Activated CD4-positive, alpha-beta T cell treated with anti-CD3 and anti-CD28 coated beads for 24 hours (primary cell): ENCODE results near the gene UBTD2.
A peak's percentile ranks its signal among the peaks of the same experiment; 100 is the strongest.
"Not testable (repeated sequence)": the region's sequence is repeated elsewhere in the genome, so short reads cannot be mapped to it uniquely, and the experiment has no call there.

Experiments
- DNase-seq, 2 donors: peaks; one replicate each; pipeline ENCODE4 v3.0.0-alpha.2; 2020; ENCODE audit warnings: low read depth in 2 of 2

UBTD2 gene

DNA sequence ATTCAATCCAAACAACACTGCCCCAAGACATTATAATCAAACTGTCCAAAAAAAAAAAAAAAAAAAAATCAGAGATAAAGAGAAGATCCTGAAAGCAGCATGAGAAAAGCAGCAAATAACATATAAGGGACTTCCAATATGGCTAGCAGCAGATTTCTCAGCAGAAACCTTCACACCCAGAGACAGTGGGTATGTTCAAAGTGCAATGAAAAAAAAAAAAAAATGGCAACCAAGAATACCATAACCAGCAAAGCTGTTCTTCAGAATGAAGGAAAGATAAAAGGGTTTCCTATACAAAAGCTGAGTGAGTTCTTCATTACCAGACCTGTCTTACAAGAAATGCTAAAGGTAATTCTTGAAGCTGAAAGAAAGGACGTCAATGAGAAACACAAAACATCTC is 32.1 kb downstream of the UBTD2 start:
- DNase-seq, result no peak

DNA sequence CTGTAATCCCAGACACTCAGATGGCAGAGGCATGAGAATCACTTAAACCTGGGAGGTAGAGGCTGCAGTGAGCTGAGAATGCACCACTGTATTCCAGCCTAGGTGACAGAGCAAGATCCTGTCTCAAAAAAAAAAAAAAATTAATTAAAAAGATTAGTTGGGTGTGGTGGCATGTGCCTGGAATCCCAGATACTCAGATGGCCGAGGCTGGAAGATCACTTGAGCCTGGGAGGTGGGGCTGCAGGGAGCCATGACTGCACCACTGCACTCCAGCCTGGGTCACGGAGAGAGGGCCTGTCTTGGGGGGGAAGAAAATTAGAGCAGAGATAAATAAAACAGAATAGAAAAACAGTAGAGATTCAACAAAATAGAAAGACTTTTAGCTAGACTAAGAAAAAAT is 34.9 kb downstream of the UBTD2 start:
- no peak for DNase-seq

DNA sequence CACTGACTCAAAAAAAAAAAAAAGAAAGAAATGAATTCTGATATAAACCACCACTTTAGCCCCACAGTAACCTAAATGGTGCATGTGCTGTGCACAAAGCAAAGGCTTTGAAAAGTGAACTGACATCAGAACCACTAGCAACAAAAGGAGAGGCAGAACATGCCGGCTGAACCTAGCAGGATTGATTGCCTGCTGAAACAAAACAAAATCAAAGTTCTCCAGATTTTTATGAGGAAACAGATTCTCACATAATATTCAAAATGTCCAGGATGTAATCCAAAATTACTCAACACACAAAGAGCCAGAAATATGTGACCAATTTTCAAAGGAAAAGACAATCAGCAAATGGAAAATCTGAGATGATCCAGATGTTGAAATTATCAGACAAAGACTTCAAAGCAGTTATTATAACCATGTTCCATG is 37.9 kb downstream of the UBTD2 start:
- DNase-seq, result no peak

DNA sequence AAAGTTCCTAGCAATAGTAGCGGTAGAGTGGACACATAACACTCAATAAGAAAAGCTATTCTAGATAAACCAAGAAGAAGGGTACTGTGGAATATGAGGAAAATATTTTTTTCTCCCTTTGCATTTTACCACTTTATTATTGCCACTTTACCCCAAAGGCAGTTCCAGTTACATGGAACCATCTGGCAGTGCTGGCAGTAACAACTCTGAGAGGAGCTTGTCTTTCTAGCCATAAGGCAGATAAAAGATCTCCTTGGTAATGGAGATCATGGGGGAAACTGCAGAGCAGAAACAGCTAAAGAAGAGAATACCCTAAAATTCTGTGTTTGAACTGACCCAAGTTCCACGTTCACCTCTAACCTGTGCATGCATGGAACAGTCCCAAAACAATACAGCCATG is 38.5 kb downstream of the UBTD2 start:
- no peak for DNase-seq

DNA sequence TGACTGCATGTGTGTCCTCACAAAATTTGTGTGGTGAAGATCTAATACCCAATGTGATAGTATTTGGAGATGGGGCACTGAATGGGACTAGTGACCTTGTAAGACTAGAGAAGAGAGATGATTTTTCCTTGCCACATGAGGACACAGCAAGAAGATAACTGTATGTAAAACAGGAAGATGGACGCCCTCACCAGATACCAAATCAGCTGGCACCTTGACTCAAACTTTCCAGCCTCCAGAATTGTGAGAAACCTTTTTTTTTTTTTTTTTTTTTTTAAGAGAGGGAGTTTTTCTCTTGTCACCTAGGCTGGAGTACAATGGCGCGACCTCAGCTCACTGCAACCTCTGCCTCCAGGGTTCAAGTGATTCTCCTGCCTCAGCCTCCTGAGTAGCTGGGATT is 40.3 kb downstream of the UBTD2 start:
- no peak for DNase-seq

DNA sequence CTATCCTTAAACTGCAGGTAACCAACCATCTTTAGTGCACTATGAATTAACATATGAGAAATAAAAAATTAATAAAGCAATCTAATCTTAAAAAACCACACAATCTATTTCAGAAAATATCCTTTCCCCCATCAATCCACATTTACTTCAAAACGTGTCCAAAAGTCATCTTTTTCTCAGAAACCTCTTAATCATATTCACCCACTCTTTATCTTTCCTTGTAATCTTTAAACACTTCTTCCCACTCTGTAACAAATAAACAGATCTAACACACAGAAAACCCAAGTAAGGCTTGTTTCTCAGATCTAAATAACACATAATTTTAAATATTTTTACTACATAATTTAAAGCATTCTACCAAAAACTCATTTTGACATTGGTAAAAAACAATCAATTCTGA is 45.2 kb downstream of the UBTD2 start:
- DNase-seq, result no peak

DNA sequence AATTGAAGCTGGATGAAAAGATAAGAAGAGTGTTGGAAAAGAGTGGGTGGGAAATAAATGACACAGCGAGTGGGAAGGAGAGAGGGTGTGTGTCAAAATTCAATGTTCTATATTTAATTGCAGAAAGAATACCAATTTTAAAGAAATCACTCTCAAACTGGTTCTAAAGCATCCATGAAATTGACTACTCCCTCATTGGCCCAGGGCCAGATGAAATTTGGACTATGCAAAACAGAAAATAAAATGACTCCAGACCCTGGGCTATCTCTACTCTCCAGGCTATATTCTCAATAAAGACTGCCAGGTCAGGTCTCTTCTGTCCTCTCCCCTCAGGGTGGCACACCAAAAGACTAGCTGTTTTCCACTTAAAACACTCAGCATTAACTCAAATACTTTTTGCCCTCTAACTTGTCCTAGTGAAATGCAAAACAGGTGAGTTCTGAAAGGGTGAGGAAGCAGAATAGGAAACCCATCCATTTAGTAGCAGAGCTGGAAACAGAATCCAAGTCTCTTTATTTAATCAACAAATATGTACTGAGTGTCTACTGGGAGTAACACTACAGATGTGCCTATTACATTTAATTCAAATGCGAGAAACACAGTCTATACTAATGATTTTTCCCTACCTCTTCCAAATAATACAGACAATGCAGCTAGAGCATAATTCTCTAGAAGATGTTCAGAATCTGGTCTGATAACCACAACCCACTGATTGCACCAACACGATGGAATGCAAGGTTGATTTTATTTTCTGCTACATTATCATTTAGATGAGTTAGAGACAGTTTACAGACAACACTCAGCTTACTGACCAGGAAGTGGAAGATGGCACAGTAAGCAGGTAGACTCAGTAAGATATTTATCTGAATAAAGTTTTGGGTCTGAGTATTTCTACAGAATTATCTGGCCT is 47.5 kb downstream of the UBTD2 start:
- no peak for DNase-seq

DNA sequence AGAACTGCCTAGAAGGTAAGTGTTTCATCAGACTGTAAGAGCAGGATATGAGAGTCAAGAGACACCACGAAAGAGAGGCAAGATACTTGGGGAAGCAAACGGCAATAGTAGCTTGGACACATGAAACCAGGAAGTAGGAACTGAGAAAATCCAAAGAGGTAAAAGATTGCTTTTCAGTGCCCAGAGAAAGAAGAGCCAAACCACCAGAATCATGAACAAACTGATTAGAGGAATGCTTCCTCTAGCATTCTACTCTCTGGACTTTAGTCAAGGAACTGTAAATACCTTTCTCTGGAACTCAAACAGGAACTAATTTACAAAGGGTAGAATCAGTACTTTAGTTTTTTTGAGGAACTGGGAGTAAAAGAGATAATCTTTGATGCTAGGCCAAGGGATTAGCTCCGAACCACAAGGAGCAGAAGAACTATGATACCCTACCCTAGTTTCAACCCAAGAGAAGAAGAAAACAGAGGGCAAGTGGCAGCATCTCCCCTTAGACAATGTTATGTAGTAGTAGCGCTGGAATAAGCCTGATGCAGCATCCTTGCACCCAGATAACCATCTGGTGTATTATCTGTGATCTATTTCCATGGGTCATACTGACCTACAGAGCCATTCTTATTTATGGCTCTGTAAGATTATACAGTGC is 48.3 kb downstream of the UBTD2 start:
- no peak for DNase-seq

DNA sequence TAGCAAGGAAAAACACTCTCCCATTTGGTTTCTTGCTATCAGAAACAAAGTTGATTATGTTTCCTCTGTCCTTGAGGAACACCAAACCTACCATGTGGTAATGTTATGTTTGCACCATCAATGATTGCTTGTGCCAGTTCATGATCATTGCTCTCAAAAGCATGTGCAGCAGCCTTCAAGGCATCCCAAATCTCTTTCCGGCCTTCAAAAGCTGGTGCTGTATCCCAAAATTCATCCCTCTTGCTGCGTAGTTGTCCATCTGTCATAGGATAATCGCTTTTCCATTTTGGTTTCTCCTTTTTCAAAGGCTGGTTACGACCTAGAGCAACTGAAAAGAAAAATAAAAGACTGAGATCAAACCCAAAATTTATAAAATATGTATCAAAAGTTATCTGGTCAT is 49.5 kb downstream of the UBTD2 start:
- no peak for DNase-seq

DNA sequence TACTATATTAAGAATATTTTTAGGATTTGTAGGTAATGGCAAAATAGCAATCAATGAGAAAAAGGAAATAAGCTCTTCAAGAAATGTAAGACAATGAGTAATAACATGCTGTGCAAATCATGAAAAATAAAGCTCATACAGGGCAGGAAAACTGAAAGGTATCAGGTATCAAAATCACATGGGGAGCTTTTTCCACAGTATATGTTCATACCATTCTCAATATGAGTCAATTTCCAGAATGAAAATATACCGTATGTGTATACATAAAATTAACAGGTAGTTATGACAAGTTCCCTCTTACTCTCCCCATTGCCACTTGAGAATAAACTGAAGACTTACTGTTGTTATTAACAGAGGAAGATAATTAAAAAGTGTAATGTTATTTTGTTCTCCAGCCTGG is 53.7 kb downstream of the UBTD2 start:
- no peak for DNase-seq

DNA sequence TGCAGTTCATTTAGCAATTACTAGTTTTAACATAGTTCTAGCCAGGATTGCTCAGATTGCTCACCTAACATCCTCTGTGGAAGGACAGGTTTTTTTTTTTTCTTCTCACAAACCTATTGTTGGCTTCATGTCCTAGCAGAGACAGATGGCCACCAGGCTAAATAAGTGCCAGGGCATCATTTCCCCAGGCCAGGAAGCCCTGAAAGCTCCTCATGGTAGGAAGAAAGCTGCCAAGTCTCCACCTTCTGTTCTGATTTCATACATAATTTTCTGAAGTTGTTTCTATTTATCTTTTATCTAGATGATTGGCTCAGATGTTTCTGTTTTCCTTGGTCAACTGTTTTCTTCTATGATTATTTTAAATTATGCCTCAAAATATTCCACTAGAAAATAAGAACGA is 58.6 kb downstream of the UBTD2 start:
- no peak for DNase-seq

DNA sequence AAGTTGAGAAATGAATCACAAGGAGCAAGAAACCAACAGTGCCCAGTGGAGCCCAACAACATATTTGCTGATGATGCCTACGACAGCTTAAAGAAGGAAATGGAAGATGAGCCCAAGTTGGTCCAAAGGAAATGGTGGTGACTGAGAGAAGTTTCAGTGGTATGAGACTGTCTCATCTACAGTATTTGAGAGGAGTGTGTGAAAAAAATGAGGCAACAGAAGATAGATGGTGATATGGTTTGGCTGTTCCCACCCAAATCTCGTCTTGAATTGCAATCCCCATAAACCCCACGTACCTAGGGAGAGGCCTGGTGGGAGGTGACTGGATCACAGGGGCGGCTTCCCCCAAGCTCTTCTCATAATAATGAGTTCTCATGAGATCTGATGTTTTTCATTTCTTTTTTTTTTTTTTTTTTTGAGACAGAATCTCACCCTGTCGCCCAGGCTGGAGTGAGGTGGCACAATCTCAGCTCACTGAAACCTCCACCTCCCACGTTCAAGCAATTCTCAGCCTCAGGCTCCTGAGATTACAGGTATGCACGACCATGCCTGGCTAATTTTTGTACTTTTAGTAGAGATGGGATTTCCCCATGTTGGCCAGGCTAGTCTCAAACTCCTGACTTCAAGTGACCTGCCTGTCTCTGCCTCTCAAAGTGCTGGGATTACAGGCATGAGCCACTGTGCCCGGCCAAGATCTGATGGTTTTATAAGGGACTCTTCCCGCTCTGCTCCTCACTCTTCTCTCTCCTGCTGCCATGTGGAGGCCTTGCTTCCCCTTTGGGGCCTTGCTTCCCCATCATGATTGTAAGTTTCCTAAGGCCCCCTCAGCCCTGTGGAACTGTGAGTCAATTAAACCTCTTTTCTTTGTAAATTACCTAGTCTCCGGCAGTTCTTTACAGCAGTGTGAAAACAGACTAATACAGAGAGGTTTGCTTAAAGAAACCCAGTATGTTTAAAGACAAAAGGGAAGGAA is 59.4 kb downstream of the UBTD2 start:
- peak; percentile 19 to 47 for DNase-seq

DNA sequence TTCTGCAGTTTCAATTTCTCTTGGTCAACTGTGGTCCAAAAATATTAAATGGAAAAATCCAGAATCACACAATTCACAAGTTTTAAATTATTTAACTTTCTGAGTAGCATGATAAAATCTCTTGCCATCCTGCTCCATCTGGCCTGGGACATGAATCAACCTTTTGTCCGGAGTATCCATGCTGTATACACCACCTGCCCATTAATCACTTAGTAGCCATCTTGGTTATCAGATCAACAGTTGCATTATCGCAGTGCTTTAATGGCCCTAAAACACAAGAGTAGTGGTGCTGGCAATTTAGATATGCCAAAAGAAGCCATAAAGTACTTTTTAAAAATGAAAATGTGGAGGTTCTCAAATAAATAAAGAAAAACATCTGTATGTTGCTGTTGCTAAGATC is 64.3 kb downstream of the UBTD2 start:
- no peak for DNase-seq

DNA sequence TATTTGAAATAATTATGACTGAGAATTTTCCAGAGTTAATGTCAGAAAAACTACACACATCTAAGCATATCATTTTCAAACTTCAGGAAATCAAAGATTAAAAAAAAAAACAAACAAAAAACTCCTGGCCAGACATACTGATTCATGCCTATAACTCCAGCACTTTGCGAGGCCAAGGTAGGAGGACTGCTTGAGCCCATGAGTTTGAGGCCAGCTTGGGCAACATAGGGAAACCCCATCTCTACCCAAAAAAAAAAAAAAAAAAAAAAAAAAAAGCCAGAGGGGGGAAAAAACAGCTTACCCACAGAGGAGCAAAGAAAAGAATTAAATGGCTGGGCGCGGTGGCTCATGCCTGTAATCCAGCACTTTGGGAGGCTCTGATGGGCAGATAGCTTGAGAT is 67.2 kb downstream of the UBTD2 start:
- no peak for DNase-seq

DNA sequence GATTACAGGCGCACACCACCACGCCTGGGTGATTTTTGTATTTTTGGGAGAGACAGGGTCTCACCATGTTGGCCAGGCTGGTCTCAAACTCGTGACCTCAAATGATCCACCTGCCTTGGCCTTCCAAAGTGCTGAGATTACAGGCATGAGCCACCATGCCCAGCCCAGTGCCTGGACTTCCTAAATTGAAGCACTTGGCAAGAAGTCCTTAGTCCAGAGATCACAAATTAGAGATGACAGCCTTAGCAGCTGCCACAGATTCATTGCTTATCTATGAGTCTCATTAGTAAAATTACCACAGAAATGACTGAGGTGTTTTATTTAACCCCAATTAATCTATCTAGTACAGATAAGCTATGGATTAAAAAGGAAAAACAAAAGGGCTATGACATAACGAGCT is 70.4 kb downstream of the UBTD2 start:
- DNase-seq, result no peak

DNA sequence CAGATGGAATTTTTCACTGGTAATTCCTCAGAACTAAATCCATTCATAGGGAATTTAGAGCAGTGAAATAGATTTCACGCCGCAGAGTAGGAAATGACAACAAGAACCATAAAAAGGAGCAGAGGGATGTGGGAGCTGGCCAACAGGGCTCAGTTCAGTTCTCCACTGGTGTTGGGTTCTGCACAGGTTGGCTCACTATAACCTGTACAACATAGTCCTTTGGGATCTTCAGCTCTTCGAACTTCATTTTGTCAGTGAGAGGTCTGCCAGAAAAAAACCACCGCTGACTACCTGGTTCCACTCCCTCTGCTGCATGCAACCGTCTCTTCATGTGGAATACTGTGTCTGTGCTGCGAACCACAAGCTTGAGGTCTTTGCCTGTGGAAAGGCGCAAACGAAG is 71.9 kb downstream of the UBTD2 start:
- no peak for DNase-seq

DNA sequence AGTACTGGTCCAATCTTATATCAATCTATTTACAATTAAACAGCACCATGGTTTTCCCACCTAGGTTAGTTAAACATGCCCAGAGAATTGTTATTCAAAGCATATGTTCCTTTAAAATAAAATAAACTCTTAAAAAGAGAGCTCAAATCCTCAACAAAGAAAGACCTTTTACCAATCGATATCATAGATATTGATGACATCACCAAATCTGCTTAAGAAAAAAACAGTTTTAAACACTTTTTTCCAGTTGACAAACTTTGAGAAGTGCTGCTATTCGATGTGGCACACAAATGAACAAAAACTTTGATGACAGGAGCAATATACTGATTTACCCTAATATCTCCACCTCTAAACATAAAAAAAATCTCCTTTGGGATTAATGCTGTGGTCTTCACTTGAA is 73.8 kb downstream of the UBTD2 start:
- no peak for DNase-seq

DNA sequence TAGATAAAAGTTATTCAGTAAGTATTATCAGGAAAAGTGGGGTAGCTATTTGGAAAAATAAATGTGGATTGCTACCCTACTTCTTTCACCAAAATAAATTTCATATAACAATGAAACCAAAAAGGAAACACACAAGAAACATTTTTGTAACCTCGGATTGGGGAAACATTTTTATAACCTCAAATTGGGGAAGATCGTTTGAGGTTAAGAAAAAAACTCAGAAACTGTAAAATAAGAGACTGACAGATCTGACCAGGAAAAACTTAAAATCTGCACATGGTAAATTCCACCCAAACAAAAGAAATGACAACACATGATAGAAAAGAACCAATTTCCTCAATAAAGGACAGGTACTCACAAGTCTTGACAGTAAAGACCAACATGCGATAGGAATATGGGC is 76.1 kb downstream of the UBTD2 start:
- no peak for DNase-seq

DNA sequence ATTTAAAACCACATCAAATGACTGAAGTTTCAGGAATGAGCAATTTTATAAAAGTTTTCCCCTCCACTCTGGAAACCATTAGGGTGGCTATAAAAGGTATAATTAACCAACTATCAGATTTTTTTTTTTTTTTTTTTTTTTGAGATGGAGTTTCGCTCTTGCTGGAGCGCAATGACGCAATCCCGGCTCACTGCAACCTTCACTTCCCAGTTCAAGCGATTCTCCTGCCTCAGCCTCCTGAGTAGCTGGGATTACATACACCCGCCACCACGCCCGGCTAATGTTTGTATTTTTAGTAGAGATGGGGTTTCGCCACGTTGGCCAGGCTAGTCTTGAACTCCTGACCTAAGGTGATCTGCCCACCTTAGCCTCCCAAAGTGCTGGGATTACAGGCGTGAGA is 77.6 kb downstream of the UBTD2 start:
- not testable (repeated sequence) for DNase-seq

DNA sequence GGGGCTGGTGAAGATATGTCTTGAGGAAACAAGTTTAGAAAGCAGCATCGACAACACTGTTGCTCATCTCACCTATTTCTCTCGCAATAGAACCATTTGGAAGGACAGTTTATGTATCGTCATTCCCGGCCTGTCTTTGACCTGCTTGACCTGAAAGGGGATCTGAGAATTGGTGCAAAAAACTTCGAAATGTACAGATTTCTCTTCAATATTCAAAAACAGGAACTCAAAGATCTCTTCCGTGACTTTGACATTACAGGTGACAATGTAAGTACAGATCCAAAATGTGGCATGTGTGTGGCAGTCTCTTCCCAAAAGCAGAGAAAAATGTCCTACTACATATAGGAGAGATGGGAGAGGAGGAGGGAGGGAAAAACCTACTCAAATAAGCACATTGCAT is 83.1 kb downstream of the UBTD2 start:
- DNase-seq, result no peak

DNA sequence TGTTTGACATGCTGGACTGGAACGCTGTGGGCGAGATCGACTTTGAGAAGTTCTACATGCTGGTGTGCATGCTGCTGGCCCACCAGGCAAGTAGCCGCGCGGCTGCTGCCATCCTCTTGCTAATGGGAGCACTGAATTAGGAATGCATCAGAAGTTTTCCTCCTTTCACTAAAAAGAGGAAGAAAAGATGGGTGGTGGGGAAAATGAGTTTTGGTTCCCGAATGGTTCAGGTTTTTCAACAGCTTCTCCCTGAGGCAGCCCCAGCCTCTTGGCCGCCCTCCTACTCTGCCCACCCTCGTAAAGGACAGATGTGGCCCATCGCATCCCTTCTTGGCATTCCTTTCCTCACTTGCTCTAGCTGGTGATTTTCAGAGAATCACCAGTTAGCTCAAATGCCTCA is 84.1 kb downstream of the UBTD2 start:
- DNase-seq, result no peak

DNA sequence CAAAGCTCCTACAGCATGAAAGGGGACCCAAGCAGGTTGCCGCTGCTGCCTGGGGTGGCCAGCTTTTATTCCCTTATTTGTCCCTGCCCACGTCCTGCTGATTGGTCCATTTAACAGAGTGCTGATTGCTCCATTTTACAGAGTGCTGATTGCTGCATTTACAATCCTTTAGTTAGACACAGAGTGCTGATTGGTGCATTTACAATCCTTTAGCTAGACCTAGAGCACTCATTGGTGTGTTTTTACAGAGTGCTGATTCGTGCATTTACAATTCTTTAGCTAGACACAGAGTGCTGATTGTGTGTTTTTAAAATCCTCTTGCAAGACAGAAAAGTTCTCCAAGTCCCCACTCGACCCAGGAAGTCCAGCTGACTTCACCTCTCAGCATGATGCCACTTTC is 85.8 kb downstream of the UBTD2 start:
- DNase-seq, result not testable (repeated sequence)
